Kidney (tissue), 14 donors: ENCODE measurements around the gene TNNI3K. TPM values are rescaled to one million over a fixed set of nuclear protein-coding genes. Genes with fewer than 3 reads are reported as not detected.

ENCODE experiments used
- DNase-seq, 5 donors: peaks; one replicate each; pipeline ENCODE4 v3.0.0-alpha.2; 2013 to 2020
- FAIRE-seq: peaks from 2 replicates; lab custom pipeline; 2012; peaks lifted over from hg19 to GRCh38; lab: Jason Lieb, UNC
- H3K27ac ChIP-seq, 2 donors: one replicate each; pipeline ENCODE4 v1.7.0; 2013; ENCODE audit warnings: low read depth in 2 of 2, low read length in 2 of 2, inconsistent platforms in 1 of 2
- H3K27me3 ChIP-seq: one replicate; pipeline ENCODE4 v1.7.1; 2013; ENCODE audit warnings: low read length, inconsistent platforms; ENCODE audit not compliant: control insufficient read depth, insufficient read depth
- H3K36me3 ChIP-seq, 3 donors: one replicate each; pipeline versions ENCODE4 v1.7.0 to v1.7.1; 2013; ENCODE audit warnings: low read length in 3 of 3, control low read depth in 1 of 3, inconsistent platforms in 1 of 3; ENCODE audit not compliant: insufficient read depth in 3 of 3, control insufficient read depth in 2 of 3
- H3K4me1 ChIP-seq, 3 donors: one replicate each; pipeline versions ENCODE4 v1.7.0 to v1.7.1; 2013; ENCODE audit warnings: low read length in 3 of 3, inconsistent platforms in 1 of 3, low read depth in 1 of 3; ENCODE audit not compliant: control insufficient read depth in 2 of 3, insufficient read depth in 2 of 3
- H3K4me3 ChIP-seq, 3 donors: one replicate each; pipeline versions ENCODE4 v1.7.0 to v1.8.1; 2013; ENCODE audit warnings: low read length in 3 of 3, control low read depth in 1 of 3, inconsistent platforms in 1 of 3
- H3K9ac ChIP-seq, 3 donors: one replicate each; pipeline versions ENCODE4 v1.7.0 to v1.7.1; 2013; ENCODE audit warnings: low read length in 3 of 3, control low read depth in 1 of 3, inconsistent platforms in 1 of 3
- H3K9me3 ChIP-seq, 3 donors: one replicate each; pipeline versions ENCODE4 v1.7.0 to v1.7.1; 2013; ENCODE audit warnings: low read length in 3 of 3, control low read depth in 1 of 3, inconsistent platforms in 1 of 3; ENCODE audit not compliant: control insufficient read depth in 2 of 3, insufficient read depth in 1 of 3
- intact Hi-C: fragments of 100-400 bp; cut with DNase I; formaldehyde crosslinking; loops from one replicate; pipeline ENCODE4 v1.11.1; 2022
- polyA plus RNA-seq: library from polyadenylated mRNA; stranded (reverse); fragments of 350-450 nt; fragmentation: Illumina TruSeq; extraction: RNeasy Lipid Tissue Mini Kit (QIAGEN cat#74804); gene quantifications from one replicate; pipeline ENCODE4 v1.2.3, GENCODE V29; 2014; ENCODE audit warnings: low read depth, low replicate concordance; ENCODE audit not compliant: insufficient read depth
- total RNA-seq: library from RNA; stranded (reverse); fragmentation: NEBNext Ultra II Directional; extraction: Animal tissue kit (Norgen Biotek cat#: 25700); gene quantifications from one replicate; pipeline ENCODE4 v1.2.1, GENCODE V29; 2021
- TF ChIP-seq, protein P1 (sequence below): IDR thresholded peaks from 3 replicates; pipeline ENCODE4 v1.5.1; 2012; ENCODE audit warnings: mild to moderate bottlenecking, moderate library complexity, borderline replicate concordance; ENCODE audit not compliant: insufficient read depth; ENCODE audit errors: extremely low read depth
- donor health status: control.
- donor health status: control.
- donor health status: control.
- donor health status: control.
- donor health status: control.
- donor health status: DM: yes; HTN: yes; CAD: no.
- donor health status: Normal renal cell carcinoma (clear cell type).

The TNNI3K gene
- total and polyA plus RNA-seq, 2 donors from 2014 or later: 1.4 to 2.2 TPM

- intact Hi-C loops: no loop called here
- DNase-seq (no peak), FAIRE-seq (no peak)
- Histone ChIP-seq H3K27ac (no peak overlapping the region), H3K4me1 (no peaks in the 10 kb centered on the region), H3K9me3 (no peaks in the 10 kb centered on the region), H3K36me3 (no peaks in the 10 kb centered on the region), H3K4me3 (no peak overlapping the region), H3K9ac (no peak overlapping the region), H3K27me3 (no peaks in the 10 kb centered on the region)
- TF ChIP-seq, protein P1, sequence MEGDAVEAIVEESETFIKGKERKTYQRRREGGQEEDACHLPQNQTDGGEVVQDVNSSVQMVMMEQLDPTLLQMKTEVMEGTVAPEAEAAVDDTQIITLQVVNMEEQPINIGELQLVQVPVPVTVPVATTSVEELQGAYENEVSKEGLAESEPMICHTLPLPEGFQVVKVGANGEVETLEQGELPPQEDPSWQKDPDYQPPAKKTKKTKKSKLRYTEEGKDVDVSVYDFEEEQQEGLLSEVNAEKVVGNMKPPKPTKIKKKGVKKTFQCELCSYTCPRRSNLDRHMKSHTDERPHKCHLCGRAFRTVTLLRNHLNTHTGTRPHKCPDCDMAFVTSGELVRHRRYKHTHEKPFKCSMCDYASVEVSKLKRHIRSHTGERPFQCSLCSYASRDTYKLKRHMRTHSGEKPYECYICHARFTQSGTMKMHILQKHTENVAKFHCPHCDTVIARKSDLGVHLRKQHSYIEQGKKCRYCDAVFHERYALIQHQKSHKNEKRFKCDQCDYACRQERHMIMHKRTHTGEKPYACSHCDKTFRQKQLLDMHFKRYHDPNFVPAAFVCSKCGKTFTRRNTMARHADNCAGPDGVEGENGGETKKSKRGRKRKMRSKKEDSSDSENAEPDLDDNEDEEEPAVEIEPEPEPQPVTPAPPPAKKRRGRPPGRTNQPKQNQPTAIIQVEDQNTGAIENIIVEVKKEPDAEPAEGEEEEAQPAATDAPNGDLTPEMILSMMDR: no peak
Measured at GRCh38 chr1:74402873-74403272, 167.7 kb downstream of the TNNI3K start.

DNA sequence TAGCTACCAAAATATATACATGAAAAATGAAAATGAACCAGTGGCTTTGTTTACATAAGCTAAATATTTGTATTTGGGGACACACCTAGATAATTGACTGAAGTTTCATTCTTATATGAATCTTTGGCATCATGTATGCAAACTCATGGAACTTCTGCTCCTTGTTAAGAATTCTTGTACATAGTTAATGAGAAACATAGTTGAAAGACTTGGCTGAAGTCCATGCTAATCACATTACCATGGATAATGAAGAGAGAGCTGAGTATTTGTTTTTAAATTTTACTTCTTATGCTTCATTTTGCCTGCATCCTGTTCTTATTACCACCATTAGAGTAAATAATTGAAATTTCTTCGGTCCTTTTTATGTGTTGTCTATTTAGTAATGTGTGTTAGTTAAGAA lies 168.4 kb downstream of the TNNI3K start:
- intact Hi-C loops: no loop called here
- no peaks in the 10 kb centered on the region for H3K4me1 ChIP-seq
- DNase-seq: no peak
- H3K36me3 ChIP-seq: no peaks in the 10 kb centered on the region
- no peak for FAIRE-seq
- no peaks in the 10 kb centered on the region for H3K27me3 ChIP-seq
- no peak overlapping the region for H3K9ac ChIP-seq
- TF ChIP-seq, protein P1: no peak
- no peak overlapping the region for H3K27ac ChIP-seq
- H3K4me3 ChIP-seq: no peak overlapping the region
- H3K9me3 ChIP-seq: no peaks in the 10 kb centered on the region

GRCh38 chr1:74406759-74407158 lies 171.6 kb downstream of the TNNI3K start:
- DNase-seq: no peak
- FAIRE-seq: no peak
- intact Hi-C loops: no loop called here
- TF ChIP-seq, protein P1: no peak
- no peaks in the 10 kb centered on the region for H3K36me3 ChIP-seq
- no peak overlapping the region for H3K27ac ChIP-seq
- no peak overlapping the region for H3K9ac ChIP-seq
- H3K4me1 ChIP-seq: no peaks in the 10 kb centered on the region
- H3K27me3 ChIP-seq: no peaks in the 10 kb centered on the region
- no peak overlapping the region for H3K4me3 ChIP-seq
- H3K9me3 ChIP-seq: no peaks in the 10 kb centered on the region

DNA sequence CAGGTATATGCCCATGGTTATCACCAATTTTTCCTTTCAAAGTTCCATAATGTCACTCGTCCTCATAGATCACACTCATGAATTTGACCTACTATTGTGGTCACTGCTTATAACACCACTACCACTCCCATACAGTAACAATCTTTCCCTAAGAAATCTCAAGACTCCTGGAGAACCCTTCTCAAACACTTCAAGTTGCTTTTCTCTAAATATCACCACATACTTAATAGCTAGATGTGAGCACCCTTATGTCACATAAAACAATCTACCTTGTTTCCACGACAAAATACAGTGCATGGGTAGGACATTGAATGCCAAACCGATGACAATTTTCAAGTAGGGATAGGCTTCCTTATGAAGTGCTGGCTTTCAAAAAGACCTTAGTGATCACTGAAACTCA lies 172.7 kb downstream of the TNNI3K start:
- intact Hi-C loops: no loop called here
- DNase-seq: no peak
- Histone ChIP-seq H3K27me3 (no peaks in the 10 kb centered on the region), H3K27ac (no peak overlapping the region), H3K9ac (no peak overlapping the region), H3K9me3 (no peaks in the 10 kb centered on the region), H3K4me1 (no peaks in the 10 kb centered on the region), H3K4me3 (no peak overlapping the region), H3K36me3 (no peaks in the 10 kb centered on the region)
- no peak for FAIRE-seq
- TF ChIP-seq, protein P1: no peak
